Esophagus squamous epithelium (tissue), 4 donors: Measurements from ENCODE around the gene SEPTIN10.

Source experiments
- POLR2A ChIP-seq, 4 donors: fragments of 450-650 bp; IDR thresholded peaks; one replicate each; pipeline ENCODE4 v1.6.1; 2017; ENCODE audit warnings: antibody characterized with exemption in 4 of 4, mild to moderate bottlenecking in 4 of 4, moderate library complexity in 3 of 4
- TF ChIP-seq, protein P1 (sequence below), 6 experiments: fragments of 450-650 bp in 4 of 6; fragments of 200-600 bp in 2 of 6; sonication (generic) in 2 of 6; IDR thresholded peaks; one replicate each; pipeline ENCODE4 v1.5.1; 2016 to 2019; ENCODE audit warnings: antibody characterized with exemption in 6 of 6, mild to moderate bottlenecking in 4 of 6, moderate library complexity in 4 of 6

- TF ChIP-seq, protein P1, sequence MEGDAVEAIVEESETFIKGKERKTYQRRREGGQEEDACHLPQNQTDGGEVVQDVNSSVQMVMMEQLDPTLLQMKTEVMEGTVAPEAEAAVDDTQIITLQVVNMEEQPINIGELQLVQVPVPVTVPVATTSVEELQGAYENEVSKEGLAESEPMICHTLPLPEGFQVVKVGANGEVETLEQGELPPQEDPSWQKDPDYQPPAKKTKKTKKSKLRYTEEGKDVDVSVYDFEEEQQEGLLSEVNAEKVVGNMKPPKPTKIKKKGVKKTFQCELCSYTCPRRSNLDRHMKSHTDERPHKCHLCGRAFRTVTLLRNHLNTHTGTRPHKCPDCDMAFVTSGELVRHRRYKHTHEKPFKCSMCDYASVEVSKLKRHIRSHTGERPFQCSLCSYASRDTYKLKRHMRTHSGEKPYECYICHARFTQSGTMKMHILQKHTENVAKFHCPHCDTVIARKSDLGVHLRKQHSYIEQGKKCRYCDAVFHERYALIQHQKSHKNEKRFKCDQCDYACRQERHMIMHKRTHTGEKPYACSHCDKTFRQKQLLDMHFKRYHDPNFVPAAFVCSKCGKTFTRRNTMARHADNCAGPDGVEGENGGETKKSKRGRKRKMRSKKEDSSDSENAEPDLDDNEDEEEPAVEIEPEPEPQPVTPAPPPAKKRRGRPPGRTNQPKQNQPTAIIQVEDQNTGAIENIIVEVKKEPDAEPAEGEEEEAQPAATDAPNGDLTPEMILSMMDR (IDR thresholded peaks at IDR 0.05), result no peak
- TF ChIP-seq POLR2A (IDR thresholded peaks at IDR 0.05), result no peak
These were observed 2.4 kb upstream of the SEPTIN10 start for GRCh38 chr2:109616184-109616583.
